Testis (tissue), 2 donors: ENCODE results near the gene AGR3.

ENCODE experiments used
- POLR2A ChIP-seq: fragments of 450-650 bp; IDR thresholded peaks from one replicate; pipeline ENCODE4 v1.6.1; 2017; ENCODE audit warnings: antibody characterized with exemption, mild to moderate bottlenecking, moderate library complexity
- TF ChIP-seq, protein P1 (sequence below), 3 experiments: fragments of 450-650 bp in 2 of 3; fragments of 200-600 bp in 1 of 3; sonication (generic) in 1 of 3; IDR thresholded peaks; one replicate each; pipeline ENCODE4 v1.5.1; 2016 to 2019; ENCODE audit warnings: antibody characterized with exemption in 3 of 3, mild to moderate bottlenecking in 2 of 3, moderate library complexity in 1 of 3

DNA sequence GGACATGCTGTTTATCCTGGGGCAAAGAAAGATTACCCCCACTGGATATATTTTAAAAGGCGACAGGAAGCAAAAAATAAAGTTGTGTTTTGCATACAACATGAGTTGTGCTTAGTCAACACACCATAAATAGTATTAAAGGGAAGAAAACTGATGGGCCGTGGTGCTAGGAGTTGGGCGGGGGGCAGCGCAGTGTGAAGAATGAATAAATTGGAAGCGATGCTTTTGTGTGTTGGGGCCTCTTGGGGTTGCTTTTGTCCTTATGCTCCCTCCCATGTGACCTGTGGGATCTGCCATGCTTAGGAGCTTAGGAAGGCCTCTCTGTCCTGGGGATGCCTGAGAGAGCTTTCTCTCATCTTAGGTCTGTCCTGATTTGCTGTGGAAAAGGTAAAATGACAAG, 35.0 kb upstream of the AGR3 start:
- TF ChIP-seq, protein P1, sequence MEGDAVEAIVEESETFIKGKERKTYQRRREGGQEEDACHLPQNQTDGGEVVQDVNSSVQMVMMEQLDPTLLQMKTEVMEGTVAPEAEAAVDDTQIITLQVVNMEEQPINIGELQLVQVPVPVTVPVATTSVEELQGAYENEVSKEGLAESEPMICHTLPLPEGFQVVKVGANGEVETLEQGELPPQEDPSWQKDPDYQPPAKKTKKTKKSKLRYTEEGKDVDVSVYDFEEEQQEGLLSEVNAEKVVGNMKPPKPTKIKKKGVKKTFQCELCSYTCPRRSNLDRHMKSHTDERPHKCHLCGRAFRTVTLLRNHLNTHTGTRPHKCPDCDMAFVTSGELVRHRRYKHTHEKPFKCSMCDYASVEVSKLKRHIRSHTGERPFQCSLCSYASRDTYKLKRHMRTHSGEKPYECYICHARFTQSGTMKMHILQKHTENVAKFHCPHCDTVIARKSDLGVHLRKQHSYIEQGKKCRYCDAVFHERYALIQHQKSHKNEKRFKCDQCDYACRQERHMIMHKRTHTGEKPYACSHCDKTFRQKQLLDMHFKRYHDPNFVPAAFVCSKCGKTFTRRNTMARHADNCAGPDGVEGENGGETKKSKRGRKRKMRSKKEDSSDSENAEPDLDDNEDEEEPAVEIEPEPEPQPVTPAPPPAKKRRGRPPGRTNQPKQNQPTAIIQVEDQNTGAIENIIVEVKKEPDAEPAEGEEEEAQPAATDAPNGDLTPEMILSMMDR (IDR thresholded peaks at IDR 0.05), result no peak
- no peak for TF ChIP-seq POLR2A
